Suprapubic skin (tissue), 4 donors: ENCODE results near the gene NPSR1. TPM values are rescaled to one million over a fixed set of nuclear protein-coding genes. Genes with fewer than 3 reads are reported as not detected.

ENCODE experiments used
- DNase-seq, 2 donors: peaks; one replicate each; pipeline ENCODE4 v3.0.0-alpha.2; 2019; ENCODE audit warnings: low spot score in 2 of 2
- H3K27ac ChIP-seq: fragments of 200-600 bp; sonication (generic); one replicate; pipeline ENCODE4 v1.5.1; 2019
- H3K27me3 ChIP-seq: fragments of 200-600 bp; sonication (generic); one replicate; pipeline ENCODE4 v1.5.1; 2019
- H3K36me3 ChIP-seq: fragments of 200-600 bp; sonication (generic); one replicate; pipeline ENCODE4 v1.5.1; 2019
- H3K4me1 ChIP-seq: fragments of 200-600 bp; sonication (generic); one replicate; pipeline ENCODE4 v1.5.1; 2019
- H3K4me3 ChIP-seq: fragments of 200-600 bp; sonication (generic); one replicate; pipeline ENCODE4 v1.5.1; 2019; ENCODE audit warnings: mild to moderate bottlenecking
- H3K9me3 ChIP-seq: fragments of 200-600 bp; sonication (generic); one replicate; pipeline ENCODE4 v1.5.1; 2019
- CTCF ChIP-seq, 2 donors: fragments of 200-600 bp in 1 of 2; fragments of 450-650 bp in 1 of 2; sonication (generic) in 1 of 2; IDR thresholded peaks; one replicate each; pipeline ENCODE4 v1.5.1; 2016 to 2019; ENCODE audit warnings: antibody characterized with exemption in 2 of 2, mild to moderate bottlenecking in 1 of 2, moderate library complexity in 1 of 2
- EP300 ChIP-seq: sonication (generic); formaldehyde crosslinking; IDR thresholded peaks from one replicate; pipeline ENCODE4 v1.6.1; 2017; ENCODE audit warnings: antibody characterized with exemption
- POLR2A ChIP-seq, 2 donors: fragments of 450-650 bp; IDR thresholded peaks; one replicate each; pipeline ENCODE4 v1.6.1; 2017; ENCODE audit warnings: antibody characterized with exemption in 2 of 2, mild to moderate bottlenecking in 2 of 2, moderate library complexity in 2 of 2
- POLR2AphosphoS5 ChIP-seq, 3 donors: sonication (generic); formaldehyde crosslinking; IDR thresholded peaks; one replicate each; pipeline ENCODE4 v1.6.1; 2017; ENCODE audit warnings: antibody characterized with exemption in 3 of 3
- WGBS: methylation state at CpG from one replicate; pipeline ENCODE4 v1.1.5; 2018; 5-methylcytosine and 5-hydroxymethylcytosine counted together
- total RNA-seq, 4 donors: library from RNA; depleted of rRNA; stranded (reverse); fragments of >200 nt; gene quantifications; one replicate each; pipeline ENCODE4 v1.1.0, GENCODE V29; 2016

Gene NPSR1
- total RNA-seq, 4 donors from 2014 or later, result not detected

- TF ChIP-seq EP300, result no peak
- no peak for TF ChIP-seq CTCF (IDR thresholded peaks at IDR 0.05)
- TF ChIP-seq POLR2A (IDR thresholded peaks at IDR 0.05), result no peak
- TF ChIP-seq POLR2AphosphoS5 (IDR thresholded peaks at IDR 0.05), result no peak
- Histone ChIP-seq H3K36me3 (no peaks in the 10 kb centered on the region), H3K4me1 (no peaks in the 10 kb centered on the region), H3K4me3 (no peak overlapping the region), H3K9me3 (no peaks in the 10 kb centered on the region), H3K27ac (no peak overlapping the region), H3K27me3 (no peaks in the 10 kb centered on the region)
- DNase-seq, result no peak
- 55% methylated on average over 2 of the region's 2 CpGs for WGBS
Observed at GRCh38 chr7:34677491-34677890, 19.5 kb downstream of the NPSR1 start.

GRCh38 chr7:34687529-34687928 is 29.5 kb downstream of the NPSR1 start:
- DNase-seq, result no peak
- Histone ChIP-seq H3K36me3 (no peaks in the 10 kb centered on the region), H3K9me3 (peaks cover 4% of the 10 kb centered on the region), H3K27me3 (no peaks in the 10 kb centered on the region), H3K4me1 (no peaks in the 10 kb centered on the region), H3K27ac (no peak overlapping the region), H3K4me3 (no peak overlapping the region)
- 81% methylated on average over 2 of the region's 2 CpGs for WGBS
- TF ChIP-seq POLR2AphosphoS5 (IDR thresholded peaks at IDR 0.05) (no peak), POLR2A (IDR thresholded peaks at IDR 0.05) (no peak), EP300 (no peak), CTCF (IDR thresholded peaks at IDR 0.05) (no peak)

- WGBS, result 97% methylated on average over 1 of the region's 1 CpG
- peaks cover 14% of the 10 kb centered on the region for H3K9me3 ChIP-seq
- TF ChIP-seq POLR2AphosphoS5 (IDR thresholded peaks at IDR 0.05), result no peak
- no peak for TF ChIP-seq POLR2A (IDR thresholded peaks at IDR 0.05)
- no peak for TF ChIP-seq CTCF (IDR thresholded peaks at IDR 0.05)
- no peak for TF ChIP-seq EP300
Observed at GRCh38 chr7:34696415-34696814, 38.4 kb downstream of the NPSR1 start.

GRCh38 chr7:34709771-34710170 is 51.8 kb downstream of the NPSR1 start:
- TF ChIP-seq POLR2A (IDR thresholded peaks at IDR 0.05), result no peak
- Histone ChIP-seq H3K9me3 (no peaks in the 10 kb centered on the region), H3K36me3 (no peaks in the 10 kb centered on the region), H3K4me3 (no peak overlapping the region), H3K4me1 (no peaks in the 10 kb centered on the region), H3K27me3 (no peaks in the 10 kb centered on the region), H3K27ac (no peak overlapping the region)
- 62% methylated on average over 2 of the region's 2 CpGs for WGBS
- no peak for DNase-seq

More at GRCh38 chr7:34696415-34696814, 38.4 kb downstream of the NPSR1 start:
- Histone ChIP-seq H3K4me3 (no peak overlapping the region), H3K4me1 (no peaks in the 10 kb centered on the region), H3K27ac (no peak overlapping the region), H3K36me3 (no peaks in the 10 kb centered on the region), H3K27me3 (no peaks in the 10 kb centered on the region)
- no peak for DNase-seq

- no peaks in the 10 kb centered on the region for H3K9me3 ChIP-seq
- H3K4me3 ChIP-seq, result no peak overlapping the region
- H3K27ac ChIP-seq, result no peak overlapping the region
- TF ChIP-seq POLR2A (IDR thresholded peaks at IDR 0.05), result no peak
- TF ChIP-seq EP300, result no peak
- no peak for TF ChIP-seq CTCF (IDR thresholded peaks at IDR 0.05)
- TF ChIP-seq POLR2AphosphoS5 (IDR thresholded peaks at IDR 0.05), result no peak
- no peaks in the 10 kb centered on the region for H3K4me1 ChIP-seq
- no peaks in the 10 kb centered on the region for H3K36me3 ChIP-seq
- WGBS, result 54% methylated on average over 1 of the region's 1 CpG
- DNase-seq, result no peak
- no peaks in the 10 kb centered on the region for H3K27me3 ChIP-seq
Observed at GRCh38 chr7:34718867-34719266, 60.8 kb downstream of the NPSR1 start.

GRCh38 chr7:34719636-34720035 is 61.6 kb downstream of the NPSR1 start:
- Histone ChIP-seq H3K27ac (no peak overlapping the region), H3K27me3 (no peaks in the 10 kb centered on the region), H3K4me1 (no peaks in the 10 kb centered on the region), H3K9me3 (no peaks in the 10 kb centered on the region), H3K36me3 (no peaks in the 10 kb centered on the region), H3K4me3 (no peak overlapping the region)
- DNase-seq, result no peak
- WGBS, result 91% methylated on average over 3 of the region's 3 CpGs
- no peak for TF ChIP-seq POLR2A (IDR thresholded peaks at IDR 0.05)
- TF ChIP-seq CTCF (IDR thresholded peaks at IDR 0.05), result no peak
- TF ChIP-seq POLR2AphosphoS5 (IDR thresholded peaks at IDR 0.05), result no peak
- TF ChIP-seq EP300, result no peak
